Measurements from ENCODE around the gene LRRC74A.

Gene LRRC74A

GRCh38 chr14:76855066-76855465 is 28.9 kb downstream of the LRRC74A start:
- DNase-seq: no peak

- no peak for DNase-seq
Observed at GRCh38 chr14:76856769-76857168, 30.6 kb downstream of the LRRC74A start.

GRCh38 chr14:76861574-76862255 is 35.5 kb downstream of the LRRC74A start:
- no peak for DNase-seq

- no peak for DNase-seq
Observed at GRCh38 chr14:76862546-76863282, 36.5 kb downstream of the LRRC74A start.

GRCh38 chr14:76863724-76864407 is 37.7 kb downstream of the LRRC74A start:
- DNase-seq: peak; percentile 75 to 91

GRCh38 chr14:76866456-76866855 is 40.2 kb downstream of the LRRC74A start:
- DNase-seq: no peak

GRCh38 chr14:76867516-76868453 is 41.6 kb downstream of the LRRC74A start:
- peak; percentile 58 to 63 for DNase-seq

- DNase-seq: no peak
Observed at GRCh38 chr14:76868454-76869170, 42.4 kb downstream of the LRRC74A start.

GRCh38 chr14:76870166-76870565 is 44.0 kb downstream of the LRRC74A start:
- no peak for DNase-seq

GRCh38 chr14:76872796-76873432 is 46.7 kb downstream of the LRRC74A start:
- peak in 1 of 2 donors; percentile 83 for DNase-seq

GRCh38 chr14:76874734-76875133 is 48.5 kb downstream of the LRRC74A start:
- DNase-seq: no peak

- DNase-seq: peak; percentile 44 to 71
Observed at GRCh38 chr14:76876076-76876475, 49.9 kb downstream of the LRRC74A start.

GRCh38 chr14:76877871-76878270 is 51.7 kb downstream of the LRRC74A start:
- DNase-seq: no peak

- DNase-seq: no peak
Observed at GRCh38 chr14:76880449-76880848, 54.2 kb downstream of the LRRC74A start.

GRCh38 chr14:76881348-76881747 is 55.1 kb downstream of the LRRC74A start:
- no peak for DNase-seq

GRCh38 chr14:76882651-76883050 is 56.4 kb downstream of the LRRC74A start:
- DNase-seq: no peak

- DNase-seq: no peak
Observed at GRCh38 chr14:76883447-76883846, 57.2 kb downstream of the LRRC74A start.

- DNase-seq: no peak
Observed at GRCh38 chr14:76884394-76884793, 58.2 kb downstream of the LRRC74A start.

- no peak for DNase-seq
Observed at GRCh38 chr14:76884853-76885276, 58.7 kb downstream of the LRRC74A start.

- no peak for DNase-seq
Observed at GRCh38 chr14:76887191-76887590, 61.0 kb downstream of the LRRC74A start.

GRCh38 chr14:76891391-76891790 is 65.2 kb downstream of the LRRC74A start:
- no peak for DNase-seq

Measured in inflammatory macrophage treated with lipopolysaccharide for 1 hour (primary cell).